HEK293 (cell line): ENCODE data around the gene KCNAB1.

Experiments used
- CTCF ChIP-seq: fragments of 450-650 bp; formaldehyde crosslinking; IDR thresholded peaks from 2 replicates; pipeline ENCODE4 v1.5.1; 2016; ENCODE audit warnings: missing biosample characterization, missing genetic modification characterization
- KLF9 ChIP-seq: fragments of 450-650 bp; formaldehyde crosslinking; IDR thresholded peaks from 2 replicates; pipeline ENCODE4 v1.5.1; 2016; ENCODE audit warnings: missing biosample characterization, missing genetic modification characterization, low read depth
- ZNF416 ChIP-seq: fragments of 450-650 bp; formaldehyde crosslinking; IDR thresholded peaks from 2 replicates; pipeline ENCODE4 v1.5.1; 2016; ENCODE audit warnings: missing biosample characterization, missing genetic modification characterization
- ZNF664 ChIP-seq: fragments of 450-650 bp; formaldehyde crosslinking; IDR thresholded peaks from 2 replicates; pipeline ENCODE4 v1.5.1; 2016; ENCODE audit warnings: missing biosample characterization, missing genetic modification characterization

GRCh38 chr3:156339491-156339890 is 219.1 kb downstream of the KCNAB1 start:
- TF ChIP-seq KLF9 (tag by site-specific recombination): no peak
- no peak for TF ChIP-seq ZNF664 (tag by site-specific recombination)
- TF ChIP-seq ZNF416 (tag by site-specific recombination): no peak
- TF ChIP-seq CTCF (tag by site-specific recombination): no peak
